ENCODE measurements around the gene ARMH2.
"Not testable (repeated sequence)": the region's sequence is repeated elsewhere in the genome, so short reads cannot be mapped to it uniquely, and the experiment has no call there.

ARMH2 gene

DNA sequence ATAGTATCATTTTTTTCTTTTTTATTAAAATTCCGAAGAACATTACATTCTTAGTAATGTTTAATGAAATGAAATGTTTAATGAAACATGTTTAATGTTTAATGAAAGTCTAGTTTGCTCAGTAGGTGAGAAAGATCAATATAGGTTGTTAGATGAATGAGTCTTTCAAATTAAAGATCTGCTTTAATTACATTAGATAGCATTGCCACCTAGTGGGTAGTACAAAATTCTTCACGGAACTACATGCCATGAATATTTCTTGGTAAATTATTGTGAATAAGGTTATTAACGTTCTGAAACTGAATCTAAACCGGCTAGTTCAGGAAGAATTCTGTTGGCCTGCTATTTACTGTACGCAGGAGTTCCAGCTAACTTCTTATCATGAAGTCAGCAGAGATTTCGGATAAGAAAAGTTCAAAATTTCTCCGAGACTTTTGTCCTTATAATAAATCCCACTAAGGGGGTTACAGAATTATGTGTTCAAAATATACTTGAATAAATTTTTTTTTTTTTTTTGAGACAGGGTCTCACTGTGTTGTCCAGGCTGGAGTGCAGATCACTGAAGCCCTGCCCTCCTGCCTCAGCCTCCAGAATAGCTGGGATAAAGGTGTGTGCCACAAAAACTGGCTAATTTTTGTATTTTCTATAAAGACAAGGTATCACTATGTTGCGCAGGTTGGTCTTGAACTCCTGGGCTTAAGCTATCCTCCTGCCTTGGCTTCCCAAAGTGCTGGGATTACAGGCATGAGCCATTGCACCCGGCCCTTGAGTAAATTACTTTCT is 31.8 kb downstream of the ARMH2 start:
- TF ChIP-seq, protein P1, sequence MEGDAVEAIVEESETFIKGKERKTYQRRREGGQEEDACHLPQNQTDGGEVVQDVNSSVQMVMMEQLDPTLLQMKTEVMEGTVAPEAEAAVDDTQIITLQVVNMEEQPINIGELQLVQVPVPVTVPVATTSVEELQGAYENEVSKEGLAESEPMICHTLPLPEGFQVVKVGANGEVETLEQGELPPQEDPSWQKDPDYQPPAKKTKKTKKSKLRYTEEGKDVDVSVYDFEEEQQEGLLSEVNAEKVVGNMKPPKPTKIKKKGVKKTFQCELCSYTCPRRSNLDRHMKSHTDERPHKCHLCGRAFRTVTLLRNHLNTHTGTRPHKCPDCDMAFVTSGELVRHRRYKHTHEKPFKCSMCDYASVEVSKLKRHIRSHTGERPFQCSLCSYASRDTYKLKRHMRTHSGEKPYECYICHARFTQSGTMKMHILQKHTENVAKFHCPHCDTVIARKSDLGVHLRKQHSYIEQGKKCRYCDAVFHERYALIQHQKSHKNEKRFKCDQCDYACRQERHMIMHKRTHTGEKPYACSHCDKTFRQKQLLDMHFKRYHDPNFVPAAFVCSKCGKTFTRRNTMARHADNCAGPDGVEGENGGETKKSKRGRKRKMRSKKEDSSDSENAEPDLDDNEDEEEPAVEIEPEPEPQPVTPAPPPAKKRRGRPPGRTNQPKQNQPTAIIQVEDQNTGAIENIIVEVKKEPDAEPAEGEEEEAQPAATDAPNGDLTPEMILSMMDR (IDR thresholded peaks at IDR 0.05) = no peak
- no peak for DNase-seq (ENCODE audit: low spot score)
- Histone ChIP-seq H3K27ac (no peak overlapping the region), H3K4me3 (no peak overlapping the region)

DNA sequence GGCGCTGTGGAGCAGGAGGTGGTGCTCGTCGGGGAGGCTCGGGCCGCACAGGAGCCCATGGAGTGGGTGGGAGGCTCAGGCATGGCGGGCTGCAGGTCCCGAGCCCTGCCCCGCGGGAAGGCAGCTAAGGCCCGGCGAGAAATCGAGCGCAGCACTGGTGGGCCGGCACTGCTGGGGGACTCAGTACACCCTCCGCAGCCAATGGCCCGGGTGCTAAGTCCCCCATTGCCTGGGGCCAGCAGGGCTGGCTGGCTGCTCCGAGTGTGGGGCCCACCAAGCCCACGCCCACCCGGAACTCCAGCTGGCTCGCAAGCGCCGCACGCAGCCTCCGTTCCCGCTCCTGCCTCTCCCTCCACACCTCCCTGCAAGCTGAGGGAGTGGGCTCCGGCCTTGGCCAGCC is 32.7 kb downstream of the ARMH2 start:
- not testable (repeated sequence) for DNase-seq (ENCODE audit: low spot score); H3K4me3 ChIP-seq; H3K27ac ChIP-seq

DNA sequence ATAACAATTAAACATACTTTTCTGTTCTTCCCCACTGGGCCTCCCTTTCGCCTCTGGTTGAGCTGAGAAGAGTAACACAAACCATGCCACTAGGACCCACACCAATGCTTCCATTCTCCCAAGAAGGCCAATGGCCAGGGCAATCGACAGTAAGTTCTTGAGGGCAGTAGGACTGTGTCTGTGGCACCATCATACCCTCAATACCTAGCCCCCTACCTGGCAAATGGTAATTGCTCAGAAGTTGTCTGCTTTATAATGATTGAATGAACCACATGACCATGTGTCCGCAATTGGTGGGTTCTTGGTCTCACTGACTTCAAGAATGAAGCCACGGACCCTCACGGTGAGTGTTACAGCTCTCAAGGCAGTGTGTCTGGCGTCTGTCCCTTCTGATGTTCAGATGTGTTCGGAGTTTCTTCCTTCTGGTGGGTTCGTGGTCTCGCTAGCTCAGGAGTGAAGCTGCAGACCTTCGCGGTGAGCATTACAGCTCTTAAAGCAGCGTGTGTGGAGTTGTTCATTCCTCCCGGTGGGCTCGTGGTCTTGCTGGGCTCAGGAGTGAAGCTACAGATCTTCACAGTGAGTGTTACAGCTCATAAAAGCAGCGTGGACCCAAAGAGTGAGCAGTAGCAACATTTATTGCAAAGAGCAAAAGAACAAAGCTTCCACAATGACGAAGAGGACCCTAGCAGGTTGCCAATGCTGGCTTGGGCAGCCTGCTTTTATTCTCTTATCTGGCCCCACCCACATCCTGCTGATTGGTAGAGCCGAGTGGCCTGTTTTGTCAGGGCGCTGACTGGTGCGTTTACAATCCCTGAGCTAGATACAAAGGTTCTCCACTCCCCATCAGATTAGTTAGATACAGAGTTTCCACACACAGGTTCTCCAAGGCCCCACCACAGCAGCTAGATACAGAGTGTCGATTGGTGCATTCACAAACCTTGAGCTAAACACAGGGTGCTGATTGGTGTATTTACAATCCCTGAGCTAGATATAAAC is 33.6 kb downstream of the ARMH2 start:
- not testable (repeated sequence) for H3K4me3 ChIP-seq; DNase-seq (ENCODE audit: low spot score); H3K27ac ChIP-seq

DNA sequence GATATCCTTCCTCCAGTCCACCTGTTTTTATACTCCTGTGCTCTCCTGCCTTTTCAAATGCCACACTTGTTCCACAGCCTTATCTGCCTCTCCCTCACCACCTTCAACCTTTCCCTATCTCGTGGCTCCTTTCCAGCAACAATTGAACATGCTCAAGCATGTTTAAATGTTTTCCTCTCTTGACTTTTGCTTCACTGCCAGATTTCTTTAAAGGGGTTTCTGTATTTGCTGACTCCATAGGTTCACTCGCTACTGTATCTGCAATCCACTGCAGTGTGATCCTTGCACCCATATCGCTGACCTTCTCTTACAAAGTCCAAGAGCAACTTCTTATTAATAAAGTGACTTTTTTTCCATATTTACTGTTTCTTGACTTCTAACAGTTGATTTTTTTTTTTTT is 35.1 kb downstream of the ARMH2 start:
- TF ChIP-seq, protein P1 (IDR thresholded peaks at IDR 0.05) = no peak
- H3K27ac ChIP-seq = no peak overlapping the region
- DNase-seq (ENCODE audit: low spot score) = no peak
- no peak overlapping the region for H3K4me3 ChIP-seq

DNA sequence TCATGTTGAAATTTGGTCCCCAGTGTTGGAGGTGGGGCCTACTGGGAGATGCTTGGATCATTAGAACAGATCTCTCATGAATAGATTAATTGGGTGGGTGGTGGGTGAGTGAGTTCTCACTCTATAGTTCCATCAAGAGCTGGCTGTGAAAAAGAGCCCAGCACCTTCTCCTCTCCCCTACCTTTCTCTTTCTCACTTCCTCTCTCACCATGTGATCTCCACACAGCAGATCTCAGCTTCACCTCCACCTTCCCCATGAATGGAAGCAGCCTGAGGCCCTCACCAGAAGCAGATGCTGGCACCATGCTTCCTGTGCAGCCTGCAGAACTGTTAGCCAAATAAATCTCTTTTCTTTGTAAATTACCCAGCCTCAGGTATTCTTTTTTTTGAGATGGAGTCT is 36.9 kb downstream of the ARMH2 start:
- Histone ChIP-seq H3K27ac (no peak overlapping the region), H3K4me3 (no peak overlapping the region)
- TF ChIP-seq, protein P1 (IDR thresholded peaks at IDR 0.05) = no peak
- no peak for DNase-seq (ENCODE audit: low spot score)

DNA sequence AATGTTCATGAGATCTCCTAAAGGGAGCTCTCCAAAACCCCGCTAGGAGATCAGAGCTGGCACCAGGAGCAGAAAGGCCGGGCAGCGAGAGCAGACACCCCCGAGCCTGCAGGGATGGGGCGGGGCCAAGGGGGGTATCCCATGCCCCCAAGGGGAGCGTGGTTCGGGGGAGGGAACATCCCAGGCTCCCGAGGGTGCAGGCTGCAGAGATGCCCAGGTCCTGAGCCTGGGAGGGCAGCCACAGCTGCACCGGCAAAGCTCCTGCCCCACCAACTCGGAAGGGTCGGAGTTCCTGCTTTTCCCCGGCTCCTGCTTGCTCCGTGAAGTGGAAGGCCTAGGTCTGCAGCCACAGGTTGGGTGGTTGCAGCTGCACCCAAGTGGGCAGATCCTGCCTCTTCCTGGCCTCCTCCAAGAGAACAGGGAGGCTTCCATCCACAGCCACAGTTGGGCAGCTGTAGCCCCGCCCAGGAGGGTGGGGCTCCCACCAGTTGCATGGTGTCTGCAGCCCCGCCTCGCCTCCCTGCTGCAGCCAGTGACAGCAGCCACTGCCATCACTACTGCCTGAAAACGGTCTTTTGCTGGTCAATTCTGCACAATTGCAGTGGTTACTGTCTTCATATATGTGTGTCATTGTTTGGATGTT is 37.4 kb downstream of the ARMH2 start:
- Histone ChIP-seq H3K27ac (no peak overlapping the region), H3K4me3 (no peak overlapping the region)
- no peak for DNase-seq (ENCODE audit: low spot score)
- TF ChIP-seq, protein P1 (IDR thresholded peaks at IDR 0.05) = no peak

DNA sequence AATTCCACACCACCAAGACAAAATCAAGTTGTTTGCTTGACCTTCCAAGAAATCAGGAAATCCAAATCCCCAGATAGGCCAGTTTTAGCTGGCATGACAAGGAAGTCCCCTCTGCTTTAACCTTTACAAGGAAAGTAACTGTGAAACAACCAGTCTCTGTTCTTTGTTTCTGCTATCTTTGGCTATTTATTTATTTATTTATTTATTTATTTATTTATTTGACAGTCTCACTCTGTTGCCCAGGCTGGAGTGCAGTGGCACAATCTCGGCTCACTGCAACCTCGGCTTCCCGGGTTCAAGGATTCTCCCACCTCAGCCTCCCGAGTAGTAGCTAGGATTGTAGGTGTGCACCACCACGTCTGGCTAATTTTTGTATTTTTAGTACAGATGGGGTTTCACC is 38.5 kb downstream of the ARMH2 start:
- Histone ChIP-seq H3K27ac (no peak overlapping the region), H3K4me3 (no peak overlapping the region)
- DNase-seq (ENCODE audit: low spot score) = no peak
- TF ChIP-seq, protein P1 (IDR thresholded peaks at IDR 0.05) = no peak
